ENCODE results near the gene HSD17B8.
A peak's percentile ranks its signal among the peaks of the same experiment; 100 is the strongest.
"Not testable (repeated sequence)": the region's sequence is repeated elsewhere in the genome, so short reads cannot be mapped to it uniquely, and the experiment has no call there.

HSD17B8 gene

GRCh38 chr6:33207552-33208090 lies 3.2 kb downstream of the HSD17B8 start:
- no peak for DNase-seq (ENCODE audit: low read depth)

DNA sequence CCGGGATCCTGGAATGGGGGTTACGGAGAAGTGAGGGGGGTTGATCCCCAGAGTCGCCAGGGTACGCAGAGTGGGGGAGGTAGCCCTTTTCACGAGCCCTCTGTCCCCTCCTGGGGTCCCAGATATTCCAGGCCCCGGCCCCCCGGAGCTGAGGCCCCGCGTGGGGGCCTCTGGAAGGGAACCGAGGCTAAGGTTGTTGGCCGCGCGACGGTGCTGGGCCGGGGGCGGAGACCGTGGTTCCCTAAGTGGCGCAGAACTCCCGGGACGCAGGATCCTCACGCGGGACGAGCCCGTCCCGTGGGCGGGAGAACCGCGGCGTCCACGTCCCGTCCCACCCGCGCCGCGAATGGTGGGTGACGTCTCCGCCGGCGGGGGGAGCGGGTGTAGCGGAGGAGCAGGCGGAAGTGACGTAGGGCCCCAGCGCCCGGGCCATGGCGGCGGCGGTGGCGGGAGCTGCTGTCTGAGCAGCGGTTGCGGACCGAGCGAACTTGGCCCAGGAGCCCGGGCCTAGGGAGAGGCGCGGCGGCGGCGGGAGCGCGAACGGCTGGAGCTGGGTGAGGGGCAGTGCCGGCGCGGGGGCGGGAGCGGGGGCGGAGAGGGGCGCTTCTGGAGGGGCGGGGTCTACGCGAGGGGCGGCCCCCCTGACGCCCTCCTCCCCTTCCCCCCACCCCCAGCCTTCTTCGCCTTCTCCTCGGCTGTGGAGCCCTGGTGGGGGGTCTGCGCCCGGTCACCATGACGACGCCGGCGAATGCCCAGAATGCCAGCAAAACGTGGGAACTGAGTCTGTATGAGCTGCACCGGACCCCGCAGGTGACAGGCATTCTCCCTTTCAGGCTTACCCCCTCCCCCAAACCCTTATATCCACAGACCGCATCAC lies 3.9 kb downstream of the HSD17B8 start, which contains the start of gene RING1:
RING1 (plus strand) TSS at position 410 of the 877 bp plus-strand sequence; CDS start at position 733, 323 bp downstream.
- DNase-seq (ENCODE audit: low read depth): peak; percentile 27

DNA sequence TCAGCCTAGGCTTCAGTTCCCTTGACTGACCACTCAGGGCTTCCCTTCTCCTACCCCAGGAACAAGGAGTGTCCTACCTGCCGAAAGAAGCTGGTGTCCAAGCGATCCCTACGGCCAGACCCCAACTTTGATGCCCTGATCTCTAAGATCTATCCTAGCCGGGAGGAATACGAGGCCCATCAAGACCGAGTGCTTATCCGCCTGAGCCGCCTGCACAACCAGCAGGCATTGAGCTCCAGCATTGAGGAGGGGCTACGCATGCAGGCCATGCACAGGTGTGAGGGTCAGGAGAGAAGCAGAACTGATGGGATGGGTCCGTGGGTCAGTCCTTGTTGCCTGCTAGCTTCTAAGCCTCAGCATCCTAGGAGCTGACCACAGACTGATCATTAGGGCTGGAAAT lies 5.4 kb downstream of the HSD17B8 start:
- DNase-seq (ENCODE audit: low read depth): no peak

DNA sequence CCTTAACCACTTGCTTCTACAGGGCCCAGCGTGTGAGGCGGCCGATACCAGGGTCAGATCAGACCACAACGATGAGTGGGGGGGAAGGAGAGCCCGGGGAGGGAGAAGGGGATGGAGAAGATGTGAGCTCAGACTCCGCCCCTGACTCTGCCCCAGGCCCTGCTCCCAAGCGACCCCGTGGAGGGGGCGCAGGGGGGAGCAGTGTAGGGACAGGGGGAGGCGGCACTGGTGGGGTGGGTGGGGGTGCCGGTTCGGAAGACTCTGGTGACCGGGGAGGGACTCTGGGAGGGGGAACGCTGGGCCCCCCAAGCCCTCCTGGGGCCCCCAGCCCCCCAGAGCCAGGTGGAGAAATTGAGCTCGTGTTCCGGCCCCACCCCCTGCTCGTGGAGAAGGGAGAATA lies 6.7 kb downstream of the HSD17B8 start:
- no peak for DNase-seq (ENCODE audit: low read depth)

DNA sequence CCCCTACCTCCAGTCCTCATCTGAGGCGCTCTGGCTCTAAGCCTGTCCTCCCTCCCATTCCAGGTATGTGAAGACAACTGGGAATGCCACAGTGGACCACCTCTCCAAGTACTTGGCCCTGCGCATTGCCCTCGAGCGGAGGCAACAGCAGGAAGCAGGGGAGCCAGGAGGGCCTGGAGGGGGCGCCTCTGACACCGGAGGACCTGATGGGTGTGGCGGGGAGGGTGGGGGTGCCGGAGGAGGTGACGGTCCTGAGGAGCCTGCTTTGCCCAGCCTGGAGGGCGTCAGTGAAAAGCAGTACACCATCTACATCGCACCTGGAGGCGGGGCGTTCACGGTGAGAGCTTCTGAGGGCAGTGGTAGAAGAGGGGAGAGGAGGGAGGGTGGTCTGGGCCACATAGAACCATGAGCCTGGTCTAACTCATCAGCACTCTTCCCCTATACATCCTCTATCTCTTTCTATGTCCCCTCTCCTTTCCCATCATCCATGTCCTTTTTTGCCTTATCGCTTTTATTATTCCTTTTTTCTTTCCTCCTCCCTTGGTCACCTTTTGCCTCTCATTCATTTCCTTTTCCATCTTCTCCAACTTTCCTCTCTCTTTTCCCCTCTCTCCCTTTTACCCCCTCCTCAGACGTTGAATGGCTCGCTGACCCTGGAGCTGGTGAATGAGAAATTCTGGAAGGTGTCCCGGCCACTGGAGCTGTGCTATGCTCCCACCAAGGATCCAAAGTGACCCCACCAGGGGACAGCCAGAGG lies 7.4 kb downstream of the HSD17B8 start:
- DNase-seq (ENCODE audit: low read depth): no peak

GRCh38 chr6:33212857-33213165 lies 8.4 kb downstream of the HSD17B8 start:
- DNase-seq (ENCODE audit: low read depth): no peak

DNA sequence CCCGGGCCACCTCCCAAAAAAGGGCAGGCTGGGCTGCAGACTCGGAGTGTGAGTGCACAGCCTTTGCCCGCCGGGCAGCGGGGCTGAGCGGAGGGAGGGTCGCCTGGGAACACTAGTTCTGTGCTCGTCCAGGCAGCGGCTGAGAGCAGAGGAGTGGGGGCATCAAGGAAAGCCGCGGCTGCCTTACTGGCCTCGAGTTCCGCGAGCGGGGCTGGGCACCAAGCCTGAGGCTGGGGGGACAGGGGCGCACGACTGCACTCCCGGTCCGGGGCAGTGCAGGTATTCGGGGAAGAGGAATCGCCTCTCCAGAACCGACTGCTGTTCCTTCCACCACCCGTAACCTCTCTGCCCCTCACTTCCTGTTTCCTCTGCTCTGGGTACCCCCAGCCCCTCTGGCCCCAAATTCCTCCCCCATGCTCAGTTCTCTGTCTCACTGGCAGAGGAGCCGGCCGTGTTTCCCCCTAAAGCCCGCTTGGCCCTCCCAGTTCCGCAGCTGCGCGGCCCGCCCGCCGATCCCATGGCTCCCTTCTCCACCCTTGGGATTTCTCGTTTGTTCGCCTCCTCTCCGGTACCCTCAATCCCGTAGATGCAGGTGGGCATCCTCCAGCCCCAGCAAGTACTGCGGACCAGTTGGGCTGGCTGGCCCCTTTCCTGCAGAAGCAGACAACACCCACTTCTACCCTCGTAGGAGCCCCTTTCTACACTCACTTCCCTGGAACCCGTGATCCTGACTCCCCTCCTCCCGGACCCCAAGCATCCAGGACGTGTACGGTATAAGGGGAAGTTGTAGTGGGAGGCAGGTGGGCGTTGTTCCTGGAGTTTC lies 8.9 kb downstream of the HSD17B8 start:
- no peak for DNase-seq (ENCODE audit: low read depth)

- DNase-seq (ENCODE audit: low read depth): no peak
Measured at GRCh38 chr6:33213989-33214335, 9.5 kb downstream of the HSD17B8 start.

- no peak for DNase-seq (ENCODE audit: low read depth)
Measured at GRCh38 chr6:33215271-33216116, 11.0 kb downstream of the HSD17B8 start.

- DNase-seq (ENCODE audit: low read depth): no peak
Measured at GRCh38 chr6:33216117-33216649, 11.7 kb downstream of the HSD17B8 start.

- DNase-seq (ENCODE audit: low read depth): no peak
Measured at GRCh38 chr6:33217246-33217645, 12.8 kb downstream of the HSD17B8 start.

DNA sequence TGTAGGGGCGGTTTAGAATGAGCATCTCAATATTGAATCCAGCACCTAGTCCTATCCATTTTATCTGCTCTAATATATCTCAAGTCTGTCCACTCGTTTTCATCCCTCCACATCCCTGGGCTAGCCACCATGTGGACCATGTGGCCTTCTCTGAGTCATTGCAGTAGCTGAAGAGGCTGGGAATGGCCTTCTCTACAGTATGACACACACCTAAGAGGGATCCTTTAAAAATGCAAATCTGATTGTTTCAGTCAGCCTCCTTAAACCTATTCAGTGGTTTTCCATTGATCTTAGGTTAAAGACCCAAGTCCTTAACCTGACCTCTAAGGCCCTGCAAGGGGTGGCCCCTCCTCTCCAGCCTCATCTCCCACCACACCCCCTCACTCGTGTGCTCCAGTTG lies 13.2 kb downstream of the HSD17B8 start:
- no peak for DNase-seq (ENCODE audit: low read depth)

GRCh38 chr6:33226503-33227120 lies 22.2 kb downstream of the HSD17B8 start:
- DNase-seq (ENCODE audit: low read depth): not testable (repeated sequence)

DNA sequence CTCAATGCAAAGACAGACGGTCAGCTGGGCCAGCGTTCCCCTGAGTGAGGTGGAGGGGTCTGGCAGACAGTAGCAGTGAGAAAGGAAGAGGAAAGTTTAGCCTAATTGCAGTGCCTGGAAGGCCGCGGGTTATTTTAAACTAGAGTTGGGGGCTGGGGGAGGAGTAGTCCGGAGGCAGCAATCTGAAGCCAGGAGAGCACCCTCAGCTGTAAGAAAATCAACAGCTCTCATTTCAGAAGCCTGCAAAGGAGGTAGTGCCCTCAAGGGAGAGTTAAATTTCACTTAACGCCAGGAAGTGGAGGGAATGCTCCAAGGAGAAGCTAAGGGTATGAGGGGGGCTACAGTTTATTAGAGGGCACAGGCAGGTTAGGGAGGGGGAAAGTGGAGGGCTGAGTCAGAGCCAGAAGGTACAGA lies 30.8 kb downstream of the HSD17B8 start:
- no peak for DNase-seq (ENCODE audit: low read depth)

GRCh38 chr6:33236328-33236727 lies 31.9 kb downstream of the HSD17B8 start:
- no peak for DNase-seq (ENCODE audit: low read depth)

GRCh38 chr6:33236852-33237251 lies 32.4 kb downstream of the HSD17B8 start:
- no peak for DNase-seq (ENCODE audit: low read depth)

DNA sequence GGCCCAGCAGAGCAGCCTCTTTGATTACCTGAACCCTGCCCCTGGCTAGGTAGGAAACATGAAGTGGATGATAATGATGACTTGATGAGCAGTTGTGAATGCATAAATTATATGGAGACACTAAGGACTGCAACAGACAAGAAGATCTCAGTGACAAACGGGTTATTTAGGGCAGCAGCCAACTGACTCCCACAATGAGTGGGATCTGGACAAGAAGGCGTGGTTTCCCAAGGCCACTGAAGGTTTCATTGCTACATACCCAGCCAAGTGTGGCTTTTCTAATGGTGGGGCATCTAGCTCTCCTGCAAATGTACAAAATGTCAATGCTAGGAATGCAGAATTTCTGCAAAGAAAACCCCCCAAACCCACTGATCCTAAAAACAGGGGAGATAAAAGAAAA lies 33.3 kb downstream of the HSD17B8 start:
- DNase-seq (ENCODE audit: low read depth): no peak

- no peak for DNase-seq (ENCODE audit: low read depth)
Measured at GRCh38 chr6:33241968-33242367, 37.5 kb downstream of the HSD17B8 start.

GRCh38 chr6:33243476-33243875 lies 39.0 kb downstream of the HSD17B8 start:
- no peak for DNase-seq (ENCODE audit: low read depth)

- DNase-seq (ENCODE audit: low read depth): peak; percentile 35
Measured at GRCh38 chr6:33247977-33248642, 43.7 kb downstream of the HSD17B8 start.
